ENCODE results near the gene SMC1B. TPM values are rescaled to one million over a fixed set of nuclear protein-coding genes. Genes with fewer than 3 reads are reported as not detected.

The SMC1B gene
- total and polyA plus RNA-seq, 2 experiments from 2014 or later: 0.10 TPM; not detected in 1

DNA sequence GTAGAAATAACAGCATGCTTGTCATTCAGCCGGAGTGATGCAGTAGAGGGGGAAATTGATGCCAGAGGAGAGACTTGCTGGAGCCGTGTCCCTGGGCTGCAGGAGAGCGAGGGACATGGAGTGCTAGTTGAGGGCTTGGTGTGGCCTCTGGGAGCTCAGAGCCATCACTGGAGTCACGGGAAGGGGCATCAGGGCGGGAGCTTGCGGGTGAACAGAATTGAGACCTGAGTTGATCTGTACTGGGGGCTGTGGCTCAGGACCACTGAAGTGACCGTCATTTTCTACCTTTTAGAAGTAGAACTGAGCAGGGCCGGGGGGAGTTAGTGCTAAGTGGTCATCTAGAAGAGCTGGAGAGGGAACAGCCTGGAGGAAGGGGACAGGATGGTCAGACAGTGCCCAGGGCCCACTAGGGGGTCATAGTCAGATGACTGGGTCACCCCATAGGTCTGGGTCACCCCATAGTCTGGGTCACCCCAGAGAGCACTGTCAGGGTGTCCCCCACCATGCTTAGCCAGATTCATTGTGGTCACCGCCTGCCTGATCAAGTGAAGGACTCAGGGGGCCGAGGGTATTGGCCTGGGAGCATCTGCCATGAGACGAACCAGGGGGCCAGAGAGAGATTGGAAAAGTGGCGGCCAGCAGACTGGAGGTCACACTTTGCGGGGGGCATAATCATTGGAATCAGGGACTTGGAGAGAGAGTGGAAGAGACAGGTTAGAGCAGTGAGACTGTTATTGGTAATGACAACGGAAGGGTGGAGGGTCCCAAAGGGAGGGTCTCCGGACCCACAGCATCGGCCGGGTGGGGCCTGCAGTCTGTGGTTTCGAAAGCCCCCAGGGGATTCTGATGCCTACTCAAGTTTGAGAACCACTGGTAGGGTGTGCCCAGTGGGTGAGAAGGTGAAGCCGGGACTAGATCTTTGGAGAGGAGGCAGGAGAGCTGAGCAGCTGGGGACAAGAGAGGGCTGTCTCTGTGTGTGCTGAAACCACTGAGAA is 15.3 kb upstream of the SMC1B start (continued):
- TF ChIP-seq, protein P1, sequence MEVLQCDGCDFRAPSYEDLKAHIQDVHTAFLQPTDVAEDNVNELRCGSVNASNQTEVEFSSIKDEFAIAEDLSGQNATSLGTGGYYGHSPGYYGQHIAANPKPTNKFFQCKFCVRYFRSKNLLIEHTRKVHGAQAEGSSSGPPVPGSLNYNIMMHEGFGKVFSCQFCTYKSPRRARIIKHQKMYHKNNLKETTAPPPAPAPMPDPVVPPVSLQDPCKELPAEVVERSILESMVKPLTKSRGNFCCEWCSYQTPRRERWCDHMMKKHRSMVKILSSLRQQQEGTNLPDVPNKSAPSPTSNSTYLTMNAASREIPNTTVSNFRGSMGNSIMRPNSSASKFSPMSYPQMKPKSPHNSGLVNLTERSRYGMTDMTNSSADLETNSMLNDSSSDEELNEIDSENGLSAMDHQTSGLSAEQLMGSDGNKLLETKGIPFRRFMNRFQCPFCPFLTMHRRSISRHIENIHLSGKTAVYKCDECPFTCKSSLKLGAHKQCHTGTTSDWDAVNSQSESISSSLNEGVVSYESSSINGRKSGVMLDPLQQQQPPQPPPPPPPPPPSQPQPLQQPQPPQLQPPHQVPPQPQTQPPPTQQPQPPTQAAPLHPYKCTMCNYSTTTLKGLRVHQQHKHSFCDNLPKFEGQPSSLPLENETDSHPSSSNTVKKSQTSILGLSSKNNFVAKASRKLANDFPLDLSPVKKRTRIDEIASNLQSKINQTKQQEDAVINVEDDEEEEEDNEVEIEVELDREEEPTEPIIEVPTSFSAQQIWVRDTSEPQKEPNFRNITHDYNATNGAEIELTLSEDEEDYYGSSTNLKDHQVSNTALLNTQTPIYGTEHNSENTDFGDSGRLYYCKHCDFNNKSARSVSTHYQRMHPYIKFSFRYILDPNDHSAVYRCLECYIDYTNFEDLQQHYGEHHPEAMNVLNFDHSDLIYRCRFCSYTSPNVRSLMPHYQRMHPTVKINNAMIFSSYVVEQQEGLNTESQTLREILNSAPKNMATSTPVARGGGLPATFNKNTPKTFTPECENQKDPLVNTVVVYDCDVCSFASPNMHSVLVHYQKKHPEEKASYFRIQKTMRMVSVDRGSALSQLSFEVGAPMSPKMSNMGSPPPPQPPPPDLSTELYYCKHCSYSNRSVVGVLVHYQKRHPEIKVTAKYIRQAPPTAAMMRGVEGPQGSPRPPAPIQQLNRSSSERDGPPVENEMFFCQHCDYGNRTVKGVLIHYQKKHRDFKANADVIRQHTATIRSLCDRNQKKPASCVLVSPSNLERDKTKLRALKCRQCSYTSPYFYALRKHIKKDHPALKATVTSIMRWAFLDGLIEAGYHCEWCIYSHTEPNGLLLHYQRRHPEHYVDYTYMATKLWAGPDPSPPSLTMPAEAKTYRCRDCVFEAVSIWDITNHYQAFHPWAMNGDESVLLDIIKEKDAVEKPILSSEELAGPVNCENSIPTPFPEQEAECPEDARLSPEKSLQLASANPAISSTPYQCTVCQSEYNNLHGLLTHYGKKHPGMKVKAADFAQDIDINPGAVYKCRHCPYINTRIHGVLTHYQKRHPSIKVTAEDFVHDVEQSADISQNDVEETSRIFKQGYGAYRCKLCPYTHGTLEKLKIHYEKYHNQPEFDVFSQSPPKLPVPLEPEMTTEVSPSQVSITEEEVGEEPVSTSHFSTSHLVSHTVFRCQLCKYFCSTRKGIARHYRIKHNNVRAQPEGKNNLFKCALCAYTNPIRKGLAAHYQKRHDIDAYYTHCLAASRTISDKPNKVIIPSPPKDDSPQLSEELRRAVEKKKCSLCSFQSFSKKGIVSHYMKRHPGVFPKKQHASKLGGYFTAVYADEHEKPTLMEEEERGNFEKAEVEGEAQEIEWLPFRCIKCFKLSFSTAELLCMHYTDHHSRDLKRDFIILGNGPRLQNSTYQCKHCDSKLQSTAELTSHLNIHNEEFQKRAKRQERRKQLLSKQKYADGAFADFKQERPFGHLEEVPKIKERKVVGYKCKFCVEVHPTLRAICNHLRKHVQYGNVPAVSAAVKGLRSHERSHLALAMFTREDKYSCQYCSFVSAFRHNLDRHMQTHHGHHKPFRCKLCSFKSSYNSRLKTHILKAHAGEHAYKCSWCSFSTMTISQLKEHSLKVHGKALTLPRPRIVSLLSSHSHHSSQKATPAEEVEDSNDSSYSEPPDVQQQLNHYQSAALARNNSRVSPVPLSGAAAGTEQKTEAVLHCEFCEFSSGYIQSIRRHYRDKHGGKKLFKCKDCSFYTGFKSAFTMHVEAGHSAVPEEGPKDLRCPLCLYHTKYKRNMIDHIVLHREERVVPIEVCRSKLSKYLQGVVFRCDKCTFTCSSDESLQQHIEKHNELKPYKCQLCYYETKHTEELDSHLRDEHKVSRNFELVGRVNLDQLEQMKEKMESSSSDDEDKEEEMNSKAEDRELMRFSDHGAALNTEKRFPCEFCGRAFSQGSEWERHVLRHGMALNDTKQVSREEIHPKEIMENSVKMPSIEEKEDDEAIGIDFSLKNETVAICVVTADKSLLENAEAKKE (CRISPR knock-in tag; IDR thresholded peaks at IDR 0.05): no peak
- no peak for TF ChIP-seq ZNF114 (CRISPR knock-in tag; IDR thresholded peaks at IDR 0.05)
- TF ChIP-seq, protein P2, sequence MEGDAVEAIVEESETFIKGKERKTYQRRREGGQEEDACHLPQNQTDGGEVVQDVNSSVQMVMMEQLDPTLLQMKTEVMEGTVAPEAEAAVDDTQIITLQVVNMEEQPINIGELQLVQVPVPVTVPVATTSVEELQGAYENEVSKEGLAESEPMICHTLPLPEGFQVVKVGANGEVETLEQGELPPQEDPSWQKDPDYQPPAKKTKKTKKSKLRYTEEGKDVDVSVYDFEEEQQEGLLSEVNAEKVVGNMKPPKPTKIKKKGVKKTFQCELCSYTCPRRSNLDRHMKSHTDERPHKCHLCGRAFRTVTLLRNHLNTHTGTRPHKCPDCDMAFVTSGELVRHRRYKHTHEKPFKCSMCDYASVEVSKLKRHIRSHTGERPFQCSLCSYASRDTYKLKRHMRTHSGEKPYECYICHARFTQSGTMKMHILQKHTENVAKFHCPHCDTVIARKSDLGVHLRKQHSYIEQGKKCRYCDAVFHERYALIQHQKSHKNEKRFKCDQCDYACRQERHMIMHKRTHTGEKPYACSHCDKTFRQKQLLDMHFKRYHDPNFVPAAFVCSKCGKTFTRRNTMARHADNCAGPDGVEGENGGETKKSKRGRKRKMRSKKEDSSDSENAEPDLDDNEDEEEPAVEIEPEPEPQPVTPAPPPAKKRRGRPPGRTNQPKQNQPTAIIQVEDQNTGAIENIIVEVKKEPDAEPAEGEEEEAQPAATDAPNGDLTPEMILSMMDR (conservative IDR thresholded peaks at IDR 0.05; ENCODE audit: low read depth in 2 of 2): no peak

DNA sequence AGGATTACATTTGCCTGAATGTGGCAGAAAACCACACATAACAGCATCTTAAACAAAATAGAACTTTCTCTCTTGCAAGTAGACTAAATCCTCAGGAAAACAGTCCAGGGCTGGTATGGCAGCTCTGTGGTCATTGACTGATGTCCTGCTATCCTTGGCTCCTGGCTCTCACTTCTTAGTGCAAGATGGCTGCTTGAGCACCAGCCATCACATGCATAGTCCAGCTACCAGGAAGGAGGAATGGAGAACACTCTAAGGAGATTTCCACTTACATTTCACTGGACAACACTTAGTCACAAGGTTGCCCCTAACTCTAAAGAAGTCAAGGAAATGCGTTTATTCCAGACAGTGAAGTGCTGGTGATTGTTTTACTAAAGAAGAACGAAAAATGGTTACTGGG is 13.7 kb upstream of the SMC1B start:
- H3K9me3 Mint-ChIP-seq: peaks cover 2% of the 10 kb centered on the region; the same call in 1 of the 3 replicates
- peaks cover 12% of the 10 kb centered on the region for H3K27me3 Mint-ChIP-seq (ENCODE audit: insufficient read depth, low read depth, poor library complexity)
- no peak overlapping the region for H3K4me2 ChIP-seq
- H3K9me2 ChIP-seq (ENCODE audit: insufficient read depth): no peaks in the 10 kb centered on the region
- H3K27ac ChIP-seq (ENCODE audit: low read depth): no peak overlapping the region
- H3K4me3 Mint-ChIP-seq: no peak overlapping the region
- H3K27ac Mint-ChIP-seq: no peak overlapping the region
- H3K36me3 Mint-ChIP-seq (ENCODE audit: low read depth): peaks cover 6% of the 10 kb centered on the region; the same call in 1 of the 3 replicates
- H2AFZ ChIP-seq: no peak overlapping the region
- H3K4me3 ChIP-seq: no peak overlapping the region
- H4K20me1 ChIP-seq (replicated peaks; ENCODE audit: insufficient read depth): no peaks in the 10 kb centered on the region
- no peaks in the 10 kb centered on the region for H3K79me2 ChIP-seq (replicated peaks; ENCODE audit: insufficient read depth)
- no peak for ATAC-seq
- no peaks in the 10 kb centered on the region for H3F3A ChIP-seq (replicated peaks; ENCODE audit: low read depth)
- H3K4me1 ChIP-seq (ENCODE audit: insufficient read depth): no peaks in the 10 kb centered on the region
- H3K4me1 Mint-ChIP-seq: peaks cover 3% of the 10 kb centered on the region; the same call in 1 of the 3 replicates
- no peak for DNase-seq (ENCODE audit: low spot score)
- H3K36me3 ChIP-seq (ENCODE audit: insufficient read depth): no peaks in the 10 kb centered on the region
- no peaks in the 10 kb centered on the region for H3K27me3 ChIP-seq (ENCODE audit: insufficient read depth)
- TF ChIP-seq CREB1 (CRISPR knock-in tag; IDR thresholded peaks at IDR 0.05; ENCODE audit: low read depth) (no peak), NANOG (IDR thresholded peaks at IDR 0.05; ENCODE audit: borderline replicate concordance) (no peak), ZNF331 (CRISPR knock-in tag; IDR thresholded peaks at IDR 0.05; ENCODE audit: low read depth) (no peak), ZNF114 (CRISPR knock-in tag; IDR thresholded peaks at IDR 0.05) (no peak), EZH2phosphoT487 (IDR thresholded peaks at IDR 0.05; ENCODE audit: unreplicated experiment) (no peak), EZH2 (IDR thresholded peaks at IDR 0.05; ENCODE audit: low read depth, unreplicated experiment) (no peak)
